RPMI8226 (cell line): ENCODE results near the gene TLN1.

ENCODE experiments used
- DNase-seq: peaks from one replicate; pipeline ENCODE4 v3.0.0-alpha.2; 2015

The TLN1 gene

GRCh38 chr9:35727676-35728040 lies 4.3 kb downstream of the TLN1 start:
- no peak for DNase-seq

- DNase-seq: no peak
Measured at GRCh38 chr9:35726931-35727330, 5.1 kb downstream of the TLN1 start.

GRCh38 chr9:35725362-35725761 lies 6.6 kb downstream of the TLN1 start:
- DNase-seq: no peak

GRCh38 chr9:35723908-35724307 lies 8.1 kb downstream of the TLN1 start:
- no peak for DNase-seq

- no peak for DNase-seq
Measured at GRCh38 chr9:35723426-35723825, 8.6 kb downstream of the TLN1 start.

GRCh38 chr9:35719546-35719945 lies 12.4 kb downstream of the TLN1 start:
- DNase-seq: no peak

- no peak for DNase-seq
Measured at GRCh38 chr9:35718721-35719511, 13.1 kb downstream of the TLN1 start.

GRCh38 chr9:35717132-35717870 lies 14.7 kb downstream of the TLN1 start:
- no peak for DNase-seq

- no peak for DNase-seq
Measured at GRCh38 chr9:35716230-35716629, 15.8 kb downstream of the TLN1 start.

GRCh38 chr9:35714579-35715252 lies 17.3 kb downstream of the TLN1 start:
- DNase-seq: no peak

GRCh38 chr9:35714123-35714522 lies 17.9 kb downstream of the TLN1 start:
- DNase-seq: no peak

GRCh38 chr9:35713578-35713977 lies 18.4 kb downstream of the TLN1 start:
- DNase-seq: no peak

GRCh38 chr9:35712762-35713400 lies 19.1 kb downstream of the TLN1 start:
- DNase-seq: no peak

GRCh38 chr9:35711501-35712428 lies 20.2 kb downstream of the TLN1 start:
- no peak for DNase-seq

- no peak for DNase-seq
Measured at GRCh38 chr9:35710818-35711500, 21.0 kb downstream of the TLN1 start.

GRCh38 chr9:35708146-35708545 lies 23.8 kb downstream of the TLN1 start:
- no peak for DNase-seq

- DNase-seq: no peak
Measured at GRCh38 chr9:35706951-35707350, 25.0 kb downstream of the TLN1 start.

- no peak for DNase-seq
Measured at GRCh38 chr9:35705836-35706430, 26.1 kb downstream of the TLN1 start.

GRCh38 chr9:35705372-35705771 lies 26.6 kb downstream of the TLN1 start:
- DNase-seq: no peak

- DNase-seq: no peak
Measured at GRCh38 chr9:35703906-35704672, 27.9 kb downstream of the TLN1 start.
